IMR-90 (cell line): Measurements from ENCODE around the gene ANAPC5. TPM values are rescaled to one million over a fixed set of nuclear protein-coding genes. Genes with fewer than 3 reads are reported as not detected.

Source experiments
- ATAC-seq: fragments of 200-7000 bp; cut with Tn5 transposase; 2 replicates; pipeline ENCODE4 v1.9.1; 2020; ENCODE audit warnings: low read depth, mild to moderate bottlenecking, moderate library complexity
- BruUV-seq: library from RNA; stranded (reverse); fragments of 400-500 nt; replicated peaks from 2 replicates; lab custom pipeline; 2021; lab: Mats Ljungman, UMichigan
- CTCF ChIA-PET: fragments of 300-600 bp; formaldehyde crosslinking; extraction: SDS; loops from one replicate; lab custom pipeline; 2021; ENCODE audit warnings: antibody characterized with exemption; lab: Yijun Ruan, JAX
- POLR2A ChIA-PET: fragments of 300-600 bp; sonication (Branson Sonifier 250); formaldehyde crosslinking; loops from one replicate; lab custom pipeline; 2022; ENCODE audit warnings: antibody characterized with exemption; ENCODE audit not compliant: unreplicated experiment; lab: Charles Lee
- DNase-seq: peaks from one replicate; pipeline ENCODE4 v3.0.0; 2013
- H2AFZ ChIP-seq: replicated peaks from 2 replicates; pipeline ENCODE3; 2013; ENCODE audit warnings: low read length, mild to moderate bottlenecking; ENCODE audit not compliant: poor library complexity
- H2AK5ac ChIP-seq: 2 replicates; pipeline ENCODE4 v1.6.1; 2013; ENCODE audit warnings: low read depth, low read length, inconsistent platforms
- H2AK9ac ChIP-seq: replicated peaks from 2 replicates; pipeline ENCODE3; 2013; ENCODE audit warnings: mild to moderate bottlenecking, low read depth, low read length, moderate library complexity; ENCODE audit not compliant: poor library complexity
- H2BK120ac ChIP-seq: 2 replicates; pipeline ENCODE4 v1.6.1; 2013; ENCODE audit warnings: low read depth, low read length, inconsistent platforms
- H2BK15ac ChIP-seq: 3 replicates; pipeline ENCODE4 v1.6.1; 2013; ENCODE audit warnings: low read depth, low read length, inconsistent platforms
- H2BK20ac ChIP-seq: 2 replicates; pipeline ENCODE4 v1.6.1; 2013; ENCODE audit warnings: low read depth, mild to moderate bottlenecking, inconsistent platforms, low read length, moderate library complexity
- H2BK5ac ChIP-seq: 2 replicates; pipeline ENCODE4 v1.6.1; 2013; ENCODE audit warnings: mild to moderate bottlenecking, low read depth, low read length, inconsistent platforms; ENCODE audit not compliant: poor library complexity, severe bottlenecking
- H3K14ac ChIP-seq: replicated peaks from 2 replicates; pipeline ENCODE4 v1.6.1; 2013; ENCODE audit warnings: low read depth, low read length, inconsistent platforms
- H3K18ac ChIP-seq: 2 replicates; pipeline ENCODE4 v1.6.1; 2013; ENCODE audit warnings: low read depth, low read length, control low read depth
- H3K23ac ChIP-seq: 2 replicates; pipeline ENCODE4 v1.6.1; 2013; ENCODE audit warnings: low read depth, low read length, inconsistent platforms
- H3K27ac ChIP-seq: 2 replicates; pipeline ENCODE4 v1.5.1; 2013; ENCODE audit warnings: mild to moderate bottlenecking, control low read depth, low read length; ENCODE audit not compliant: insufficient read depth
- H3K27me3 ChIP-seq: 2 replicates; pipeline ENCODE4 v1.6.1; 2013; ENCODE audit warnings: low read length; ENCODE audit not compliant: control insufficient read depth, insufficient read depth
- H3K36me3 ChIP-seq: 2 replicates; pipeline ENCODE4 v1.6.1; 2013; ENCODE audit warnings: low read length, mixed read lengths; ENCODE audit not compliant: control insufficient read depth, insufficient read depth
- H3K4ac ChIP-seq: 2 replicates; pipeline ENCODE4 v1.6.1; 2013; ENCODE audit warnings: low read depth, low read length, inconsistent platforms
- H3K4me1 ChIP-seq: 2 replicates; pipeline ENCODE4 v1.6.1; 2013; ENCODE audit warnings: low read length, mixed read lengths; ENCODE audit not compliant: control insufficient read depth, insufficient read depth
- H3K4me2 ChIP-seq: 2 replicates; pipeline ENCODE4 v1.6.1; 2013; ENCODE audit warnings: low read depth, mild to moderate bottlenecking, control low read depth, low read length, moderate library complexity
- H3K4me3 ChIP-seq: 2 replicates; pipeline ENCODE4 v1.5.1; 2013; ENCODE audit warnings: low read depth, mild to moderate bottlenecking, control low read depth, low read length, moderate library complexity; ENCODE audit not compliant: insufficient read depth
- H3K56ac ChIP-seq: 2 replicates; pipeline ENCODE4 v1.6.1; 2013; ENCODE audit warnings: low read length, inconsistent platforms; ENCODE audit not compliant: insufficient read depth; ENCODE audit errors: extremely low read depth
- H3K79me1 ChIP-seq, 2 experiments: 2 replicates each; pipeline ENCODE4 v1.6.1; 2013; ENCODE audit warnings: low read length in 2 of 2, inconsistent platforms in 1 of 2, low read depth in 1 of 2
- H3K9ac ChIP-seq: 2 replicates; pipeline ENCODE4 v1.6.1; 2013; ENCODE audit warnings: low read depth, low read length, control low read depth
- H3K9me1 ChIP-seq: 2 replicates; pipeline ENCODE4 v1.6.1; 2013; ENCODE audit warnings: low read length, inconsistent platforms; ENCODE audit not compliant: insufficient read depth
- H3K9me3 ChIP-seq: 2 replicates; pipeline ENCODE4 v1.6.1; 2013; ENCODE audit warnings: low read length; ENCODE audit not compliant: control insufficient read depth, insufficient read depth
- H4K20me1 ChIP-seq: 2 replicates; pipeline ENCODE4 v1.6.1; 2013; ENCODE audit warnings: low read length, inconsistent platforms; ENCODE audit not compliant: insufficient read depth
- H4K5ac ChIP-seq: 2 replicates; pipeline ENCODE4 v1.6.1; 2013; ENCODE audit warnings: mild to moderate bottlenecking, low read depth, low read length, control low read depth
- H4K8ac ChIP-seq, 2 experiments: 2 replicates each; pipeline ENCODE4 v1.6.1; 2013; ENCODE audit warnings: low read depth in 2 of 2, low read length in 2 of 2, control low read depth in 1 of 2, inconsistent platforms in 1 of 2
- H4K91ac ChIP-seq: 2 replicates; pipeline ENCODE4 v1.6.1; 2013; ENCODE audit warnings: low read depth, low read length, inconsistent platforms; ENCODE audit not compliant: insufficient read depth
- FOS ChIP-seq: fragments of 150-350 bp; IDR thresholded peaks from 2 replicates; pipeline ENCODE4 v1.6.1; 2016; ENCODE audit warnings: low read depth, low read length
- MXI1 ChIP-seq: IDR thresholded peaks from 2 replicates; pipeline ENCODE4 v1.6.1; 2012; ENCODE audit warnings: low read depth, mild to moderate bottlenecking, low read length, moderate library complexity, borderline replicate concordance
- USF2 ChIP-seq: fragments of 150-350 bp; IDR thresholded peaks from 2 replicates; pipeline ENCODE4 v1.6.1; 2017; ENCODE audit warnings: mild to moderate bottlenecking, antibody characterized with exemption, low read length, low read depth
- WGBS, 2 experiments: methylation state at CpG; one replicate each; pipeline versions ENCODE4 v1.1.5 to v1.1.7; 2013; ENCODE audit warnings: missing lambda C conversion rate in 2 of 2; ENCODE audit not compliant: insufficient read length in 1 of 2; ENCODE audit errors: extremely low coverage in 2 of 2; 5-methylcytosine and 5-hydroxymethylcytosine counted together
- dilution Hi-C: fragments of 300-500 bp; cut with HindIII; formaldehyde crosslinking; loops from one replicate; pipeline ENCODE4 v1.14.3; 2018; ENCODE audit warnings: low sequenced_read_pairs; ENCODE audit not compliant: unreplicated experiment
- in situ Hi-C: fragments of 300-500 bp; cut with MboI; formaldehyde crosslinking; loops from 3 replicates; pipeline ENCODE4 v1.14.3; 2019; ENCODE audit warnings: low sequenced_read_pairs, inconsistent platforms, mixed read lengths
- intact Hi-C: fragments of 100-400 bp; cut with micrococcal nuclease; formaldehyde crosslinking; loops from 2 replicates; pipeline ENCODE4 v1.10.0; 2022
- polyA plus RNA-seq, 3 experiments: library from polyadenylated mRNA; depleted of rRNA; stranded (reverse); fragments of >200 nt; gene quantifications; 2 replicates each; pipeline ENCODE4 v1.2.3, GENCODE V29; 2012; ENCODE audit warnings: low replicate concordance in 1 of 3
- total RNA-seq: library from RNA; depleted of rRNA; stranded (reverse); fragments of >200 nt; gene quantifications from 2 replicates; pipeline ENCODE4 v1.2.3, GENCODE V29; 2012

ANAPC5 gene
- total and polyA plus RNA-seq, 2 of the 4 experiments (the other 2 are of a cell fraction) = 157 to 211 TPM

- no peak for DNase-seq
- Histone ChIP-seq H3K4me1 (peaks cover 7% of the 10 kb centered on the region), H3K23ac (peak overlapping the region; percentile 78), H3K4me3 (peak overlapping the region; percentile 89), H2AK9ac (peak overlapping the region; percentile 98), H3K4ac (peak overlapping the region; percentile 86), H2AK5ac (peak overlapping the region; percentile 59), H2AFZ (peak overlapping the region; percentile 98), H3K9me1 (peaks cover 2% of the 10 kb centered on the region; the same call in 1 of the 2 replicates), H4K20me1 (peaks cover 8% of the 10 kb centered on the region), H2BK15ac (no peak overlapping the region), H3K27ac (peak overlapping the region; percentile 49; the same call in 1 of the 2 replicates), H3K79me1 (peaks cover 22 to 43% of the 10 kb centered on the region in 2 experiments), H4K5ac (no peak overlapping the region; the same call in 1 of the 2 replicates), H3K9me3 (no peaks in the 10 kb centered on the region), H2BK120ac (no peak overlapping the region), H3K9ac (peak overlapping the region; percentile 72), H3K56ac (peak overlapping the region; percentile 43; the same call in 1 of the 2 replicates), H4K8ac (peak overlapping the region; percentile 45 to 48; a peak in 2 of 4 replicates), H2BK20ac (no peak overlapping the region), H3K36me3 (no peaks in the 10 kb centered on the region; the same call in 1 of the 2 replicates), H4K91ac (peak overlapping the region; percentile 41; the same call in 1 of the 2 replicates), H3K4me2 (peak overlapping the region; percentile 89), H3K27me3 (no peaks in the 10 kb centered on the region), H3K18ac (no peak overlapping the region), H3K14ac (peak overlapping the region; percentile 52; the same call in 1 of the 2 replicates), H2BK5ac (peak overlapping the region; percentile 49)
- ATAC-seq = peak; percentile 36
- POLR2A ChIA-PET = interaction anchor here (0.6 kb wide), 2 partner anchors 17 to 57 kb away, joined by 6 to 8 read pairs; no protein-coding TSS in a partner anchor
- intact Hi-C loops = no loop called here
- 0 out of 2 replicates have a peak, but pooled peaks have one; percentile 9 for TF ChIP-seq USF2
- TF ChIP-seq MXI1 = peak; percentile 96
- TF ChIP-seq FOS = no peak
- in situ Hi-C loops = no loop called here
- CTCF ChIA-PET = interaction anchor here (1.0 kb wide), 1 partner anchor 110 kb away, joined by 3 read pairs; no protein-coding TSS in a partner anchor
- BruUV-seq = no TSS peak
- dilution Hi-C loops = no loop called here
- WGBS, 2 experiments = 0% methylated on average over 34 of the region's 55 CpGs; no CpG with 5 or more reads in 1 of the 2 experiments
Observed at GRCh38 chr12:121295746-121296617, 56.2 kb downstream of the ANAPC5 start.
